Measurements from ENCODE around the gene SMIM36.

SMIM36 gene

DNA sequence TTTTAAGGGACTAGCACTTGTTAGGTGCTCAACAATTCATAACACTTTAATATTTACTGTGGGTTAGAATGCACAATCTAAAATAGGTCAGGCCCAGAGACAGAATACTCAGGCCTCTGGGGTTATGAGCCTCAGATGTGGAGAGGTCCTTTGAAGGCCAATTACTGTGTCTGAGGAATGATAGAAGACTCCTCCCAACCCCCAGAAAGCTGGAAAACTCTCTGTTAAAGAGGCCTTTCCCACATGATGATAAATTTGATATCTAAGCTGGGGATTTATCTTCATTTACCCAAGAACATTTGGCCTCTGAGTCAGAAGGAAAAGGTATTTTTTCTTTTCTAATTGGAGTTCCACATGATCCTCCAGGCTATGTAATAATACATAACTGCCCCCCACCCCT, 48.5 kb downstream of the SMIM36 start:
- TF ChIP-seq, protein P1, sequence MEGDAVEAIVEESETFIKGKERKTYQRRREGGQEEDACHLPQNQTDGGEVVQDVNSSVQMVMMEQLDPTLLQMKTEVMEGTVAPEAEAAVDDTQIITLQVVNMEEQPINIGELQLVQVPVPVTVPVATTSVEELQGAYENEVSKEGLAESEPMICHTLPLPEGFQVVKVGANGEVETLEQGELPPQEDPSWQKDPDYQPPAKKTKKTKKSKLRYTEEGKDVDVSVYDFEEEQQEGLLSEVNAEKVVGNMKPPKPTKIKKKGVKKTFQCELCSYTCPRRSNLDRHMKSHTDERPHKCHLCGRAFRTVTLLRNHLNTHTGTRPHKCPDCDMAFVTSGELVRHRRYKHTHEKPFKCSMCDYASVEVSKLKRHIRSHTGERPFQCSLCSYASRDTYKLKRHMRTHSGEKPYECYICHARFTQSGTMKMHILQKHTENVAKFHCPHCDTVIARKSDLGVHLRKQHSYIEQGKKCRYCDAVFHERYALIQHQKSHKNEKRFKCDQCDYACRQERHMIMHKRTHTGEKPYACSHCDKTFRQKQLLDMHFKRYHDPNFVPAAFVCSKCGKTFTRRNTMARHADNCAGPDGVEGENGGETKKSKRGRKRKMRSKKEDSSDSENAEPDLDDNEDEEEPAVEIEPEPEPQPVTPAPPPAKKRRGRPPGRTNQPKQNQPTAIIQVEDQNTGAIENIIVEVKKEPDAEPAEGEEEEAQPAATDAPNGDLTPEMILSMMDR (IDR thresholded peaks at IDR 0.05; ENCODE audit: insufficient read depth, low read length, poor library complexity, severe bottlenecking), result no peak
- TF ChIP-seq EZH2phosphoT487 (conservative IDR thresholded peaks at IDR 0.05; ENCODE audit: low read length), result no peak
- no peak overlapping the region for H3K4me3 ChIP-seq (ENCODE audit: insufficient read depth, low read length, poor library complexity, severe bottlenecking)
- H3K9me2 ChIP-seq (replicated peaks; ENCODE audit: insufficient read depth, low read length), result no peaks in the 10 kb centered on the region
- H3K36me3 ChIP-seq (ENCODE audit: low read length), result no peaks in the 10 kb centered on the region
- H3K4me2 ChIP-seq (ENCODE audit: low read depth, low read length, poor library complexity, severe bottlenecking), result no peak overlapping the region
- H3K79me2 ChIP-seq (ENCODE audit: insufficient read depth, low read length), result no peaks in the 10 kb centered on the region
- no peaks in the 10 kb centered on the region for H3F3A ChIP-seq (ENCODE audit: insufficient read depth)
- H3K9me3 ChIP-seq (ENCODE audit: insufficient read depth, low read length), result no peaks in the 10 kb centered on the region
- H2AFZ ChIP-seq (ENCODE audit: low read depth, low read length, severe bottlenecking), result no peak overlapping the region
- no peak overlapping the region for H3K27ac ChIP-seq (ENCODE audit: low read depth, low read length)
- H3K9ac ChIP-seq (ENCODE audit: low read length), result no peak overlapping the region
- H3K27me3 ChIP-seq (ENCODE audit: low read length), result no peaks in the 10 kb centered on the region
- no peaks in the 10 kb centered on the region for H4K20me1 ChIP-seq (ENCODE audit: low read depth, low read length)

DNA sequence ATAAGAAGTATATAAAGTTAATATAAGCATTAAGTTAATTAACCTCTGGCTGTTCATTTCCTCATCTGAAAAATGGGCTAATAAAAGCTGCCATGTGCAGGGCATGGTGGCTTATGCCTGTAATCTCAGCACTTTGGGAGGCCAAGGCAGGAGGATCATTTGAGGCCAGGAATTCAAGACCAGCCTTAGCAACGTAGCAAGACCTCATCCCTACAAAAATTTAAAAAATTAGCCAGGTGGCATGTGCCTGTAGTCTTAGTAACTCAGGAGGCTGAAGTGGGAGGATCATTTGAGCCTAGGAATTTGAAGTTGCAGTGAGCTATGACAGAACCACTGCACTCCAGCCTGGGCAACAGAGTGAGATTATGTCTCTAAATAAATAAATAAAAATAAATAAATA, 49.0 kb downstream of the SMIM36 start:
- no peaks in the 10 kb centered on the region for H3K79me2 ChIP-seq (ENCODE audit: insufficient read depth, low read length)
- H3K4me3 ChIP-seq (ENCODE audit: insufficient read depth, low read length, poor library complexity, severe bottlenecking), result no peak overlapping the region
- no peaks in the 10 kb centered on the region for H4K20me1 ChIP-seq (ENCODE audit: low read depth, low read length)
- H3K36me3 ChIP-seq (ENCODE audit: low read length), result no peaks in the 10 kb centered on the region
- H3K9ac ChIP-seq (ENCODE audit: low read length), result no peak overlapping the region
- H3K9me2 ChIP-seq (replicated peaks; ENCODE audit: insufficient read depth, low read length), result no peaks in the 10 kb centered on the region
- H3K27ac ChIP-seq (ENCODE audit: low read depth, low read length), result no peak overlapping the region
- TF ChIP-seq, protein P1 (IDR thresholded peaks at IDR 0.05; ENCODE audit: insufficient read depth, low read length, poor library complexity, severe bottlenecking), result no peak
- no peak for TF ChIP-seq EZH2phosphoT487 (conservative IDR thresholded peaks at IDR 0.05; ENCODE audit: low read length)
- H3K9me3 ChIP-seq (ENCODE audit: insufficient read depth, low read length), result no peaks in the 10 kb centered on the region
- no peaks in the 10 kb centered on the region for H3F3A ChIP-seq (ENCODE audit: insufficient read depth)
- no peaks in the 10 kb centered on the region for H3K27me3 ChIP-seq (ENCODE audit: low read length)
- no peak overlapping the region for H3K4me2 ChIP-seq (ENCODE audit: low read depth, low read length, poor library complexity, severe bottlenecking)
- H2AFZ ChIP-seq (ENCODE audit: low read depth, low read length, severe bottlenecking), result no peak overlapping the region

- H3K4me3 ChIP-seq (ENCODE audit: insufficient read depth, low read length, poor library complexity, severe bottlenecking), result no peak overlapping the region
- H3K9me2 ChIP-seq (replicated peaks; ENCODE audit: insufficient read depth, low read length), result no peaks in the 10 kb centered on the region
- no peaks in the 10 kb centered on the region for H3F3A ChIP-seq (ENCODE audit: insufficient read depth)
- H4K20me1 ChIP-seq (ENCODE audit: low read depth, low read length), result no peaks in the 10 kb centered on the region
- no peaks in the 10 kb centered on the region for H3K27me3 ChIP-seq (ENCODE audit: low read length)
- H3K9ac ChIP-seq (ENCODE audit: low read length), result no peak overlapping the region
- no peaks in the 10 kb centered on the region for H3K9me3 ChIP-seq (ENCODE audit: insufficient read depth, low read length)
- no peak for TF ChIP-seq EZH2phosphoT487 (conservative IDR thresholded peaks at IDR 0.05; ENCODE audit: low read length)
- no peaks in the 10 kb centered on the region for H3K36me3 ChIP-seq (ENCODE audit: low read length)
- no peak overlapping the region for H3K27ac ChIP-seq (ENCODE audit: low read depth, low read length)
- H3K79me2 ChIP-seq (ENCODE audit: insufficient read depth, low read length), result no peaks in the 10 kb centered on the region
- no peak overlapping the region for H3K4me2 ChIP-seq (ENCODE audit: low read depth, low read length, poor library complexity, severe bottlenecking)
- no peak overlapping the region for H2AFZ ChIP-seq (ENCODE audit: low read depth, low read length, severe bottlenecking)
These were observed 52.3 kb downstream of the SMIM36 start for GRCh38 chr17:55458978-55459377.

GRCh38 chr17:55458287-55458900, 52.9 kb downstream of the SMIM36 start:
- Histone ChIP-seq H2AFZ (ENCODE audit: low read depth, low read length, severe bottlenecking) (no peak overlapping the region), H3K4me2 (ENCODE audit: low read depth, low read length, poor library complexity, severe bottlenecking) (no peak overlapping the region), H4K20me1 (ENCODE audit: low read depth, low read length) (no peaks in the 10 kb centered on the region), H3K27me3 (ENCODE audit: low read length) (no peaks in the 10 kb centered on the region), H3K9ac (ENCODE audit: low read length) (no peak overlapping the region), H3K27ac (ENCODE audit: low read depth, low read length) (no peak overlapping the region), H3K9me3 (ENCODE audit: insufficient read depth, low read length) (no peaks in the 10 kb centered on the region), H3K36me3 (ENCODE audit: low read length) (no peaks in the 10 kb centered on the region), H3K4me3 (ENCODE audit: insufficient read depth, low read length, poor library complexity, severe bottlenecking) (no peak overlapping the region), H3K79me2 (ENCODE audit: insufficient read depth, low read length) (no peaks in the 10 kb centered on the region), H3K9me2 (replicated peaks; ENCODE audit: insufficient read depth, low read length) (no peaks in the 10 kb centered on the region), H3F3A (ENCODE audit: insufficient read depth) (no peaks in the 10 kb centered on the region)
- TF ChIP-seq EZH2phosphoT487 (conservative IDR thresholded peaks at IDR 0.05; ENCODE audit: low read length), result no peak
- TF ChIP-seq, protein P1 (IDR thresholded peaks at IDR 0.05; ENCODE audit: insufficient read depth, low read length, poor library complexity, severe bottlenecking), result no peak

Data from SU-DHL-6 (cell line).